GM10266 (cell line): Measurements from ENCODE around the gene RPP21.
"Not testable (repeated sequence)": the region's sequence is repeated elsewhere in the genome, so short reads cannot be mapped to it uniquely, and the experiment has no call there.

Experiments
- DNase-seq: peaks from one replicate; pipeline ENCODE4 v3.0.0; 2012; ENCODE audit errors: extremely low spot score
- TF ChIP-seq, protein P1 (sequence below): IDR thresholded peaks from 2 replicates; pipeline ENCODE4 v1.5.1; 2012; ENCODE audit warnings: mild to moderate bottlenecking, low read depth; ENCODE audit not compliant: control insufficient read depth, insufficient read depth; ENCODE audit errors: missing control alignments

The RPP21 gene

DNA sequence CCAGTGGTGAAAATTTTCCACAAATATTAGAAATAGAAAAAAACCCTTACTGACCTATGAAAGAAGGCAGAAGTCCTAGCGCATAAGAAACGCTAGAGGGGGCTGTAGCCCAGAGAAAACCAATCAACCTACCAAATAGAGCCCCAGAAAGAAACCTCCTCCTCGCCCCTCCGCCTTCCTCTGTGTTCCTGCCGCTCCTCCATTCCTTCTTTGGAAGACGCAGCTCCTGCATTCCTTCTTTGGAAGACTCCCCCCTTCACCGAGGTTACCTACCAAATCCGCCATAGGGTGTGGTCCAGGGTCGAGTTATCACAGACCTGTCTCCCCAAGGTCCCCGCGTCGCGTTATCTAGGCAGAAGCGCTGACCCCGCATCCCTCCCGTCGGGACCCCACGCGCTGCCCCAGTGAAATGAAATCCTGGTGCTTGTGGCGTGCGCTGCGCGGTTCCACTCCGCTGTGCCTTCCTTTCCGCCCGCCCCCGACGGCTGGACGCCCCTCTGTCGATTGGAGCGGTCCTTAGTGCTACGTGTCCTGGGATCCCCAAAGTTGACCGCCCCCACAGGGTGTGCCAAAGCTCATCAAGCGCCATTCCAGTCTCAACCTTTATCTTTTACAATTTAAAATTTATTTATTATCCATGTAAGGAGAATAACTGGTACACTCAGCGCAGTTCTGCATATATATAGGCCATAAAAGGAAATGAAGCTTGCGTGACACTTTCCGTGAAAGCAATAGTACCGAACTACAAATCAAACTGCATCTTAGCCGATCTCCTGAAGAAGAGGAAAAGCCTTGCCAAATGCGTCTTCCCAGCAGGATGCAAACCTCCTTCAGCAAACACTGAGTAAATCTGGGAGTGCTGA is 13.0 kb downstream of the RPP21 start:
- peak; percentile 63 for DNase-seq
- TF ChIP-seq, protein P1, sequence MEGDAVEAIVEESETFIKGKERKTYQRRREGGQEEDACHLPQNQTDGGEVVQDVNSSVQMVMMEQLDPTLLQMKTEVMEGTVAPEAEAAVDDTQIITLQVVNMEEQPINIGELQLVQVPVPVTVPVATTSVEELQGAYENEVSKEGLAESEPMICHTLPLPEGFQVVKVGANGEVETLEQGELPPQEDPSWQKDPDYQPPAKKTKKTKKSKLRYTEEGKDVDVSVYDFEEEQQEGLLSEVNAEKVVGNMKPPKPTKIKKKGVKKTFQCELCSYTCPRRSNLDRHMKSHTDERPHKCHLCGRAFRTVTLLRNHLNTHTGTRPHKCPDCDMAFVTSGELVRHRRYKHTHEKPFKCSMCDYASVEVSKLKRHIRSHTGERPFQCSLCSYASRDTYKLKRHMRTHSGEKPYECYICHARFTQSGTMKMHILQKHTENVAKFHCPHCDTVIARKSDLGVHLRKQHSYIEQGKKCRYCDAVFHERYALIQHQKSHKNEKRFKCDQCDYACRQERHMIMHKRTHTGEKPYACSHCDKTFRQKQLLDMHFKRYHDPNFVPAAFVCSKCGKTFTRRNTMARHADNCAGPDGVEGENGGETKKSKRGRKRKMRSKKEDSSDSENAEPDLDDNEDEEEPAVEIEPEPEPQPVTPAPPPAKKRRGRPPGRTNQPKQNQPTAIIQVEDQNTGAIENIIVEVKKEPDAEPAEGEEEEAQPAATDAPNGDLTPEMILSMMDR = peak; percentile 68

- TF ChIP-seq, protein P1 = no peak
- DNase-seq = no peak
Observed at GRCh38 chr6:30359276-30359675, 14.3 kb downstream of the RPP21 start.

GRCh38 chr6:30360139-30360538 is 15.2 kb downstream of the RPP21 start:
- TF ChIP-seq, protein P1 = no peak
- no peak for DNase-seq

GRCh38 chr6:30361661-30362060 is 16.7 kb downstream of the RPP21 start:
- TF ChIP-seq, protein P1 = no peak
- DNase-seq = no peak

GRCh38 chr6:30363459-30363858 is 18.5 kb downstream of the RPP21 start:
- DNase-seq = no peak
- TF ChIP-seq, protein P1 = no peak

- DNase-seq = no peak
Observed at GRCh38 chr6:30364591-30364990, 19.6 kb downstream of the RPP21 start.

GRCh38 chr6:30369280-30369679 is 24.3 kb downstream of the RPP21 start:
- not testable (repeated sequence) for DNase-seq

More at GRCh38 chr6:30364591-30364990, 19.6 kb downstream of the RPP21 start:
- TF ChIP-seq, protein P1 = no peak
